ENCODE data around the gene PHACTR3. TPM values are rescaled to one million over a fixed set of nuclear protein-coding genes. Genes with fewer than 3 reads are reported as not detected.

Gene PHACTR3
- total RNA-seq, 1 experiment from 2014 or later: not detected

- peaks cover 0 to 20% (median 0%) of the 10 kb centered on the region in 3 experiments; a peak in 2 of 7 replicates for H3K36me3 Mint-ChIP-seq (ENCODE audit: insufficient read depth in 1 of 3, low read depth in 3 of 3)
- Histone ChIP-seq H3K23me2 (ENCODE audit: insufficient read length, low read depth, low read length, poor library complexity, severe bottlenecking) (no peaks in the 10 kb centered on the region), H4K20me1 (ENCODE audit: control insufficient read depth, insufficient read depth, insufficient read length) (no peaks in the 10 kb centered on the region), H2BK20ac (ENCODE audit: low read depth, low read length, poor library complexity, severe bottlenecking) (no peak overlapping the region), H3K4me2 (ENCODE audit: insufficient read depth, insufficient read length, low read length) (no peak overlapping the region), H4K91ac (ENCODE audit: insufficient read length, low read depth, low read length) (no peak overlapping the region), H3K9me3 (ENCODE audit: control insufficient read depth, low read depth, low read length) (no peaks in the 10 kb centered on the region), H3K4ac (ENCODE audit: low read depth, low read length) (no peak overlapping the region), H2AFZ (ENCODE audit: low read length) (no peak overlapping the region), H3K79me2 (ENCODE audit: insufficient read depth, low read length) (no peaks in the 10 kb centered on the region), H4K5ac (ENCODE audit: insufficient read length, low read depth, low read length) (no peak overlapping the region), H3K9ac (ENCODE audit: extremely low read depth, insufficient read length, low read length) (no peak overlapping the region), H2BK12ac (ENCODE audit: insufficient read length, low read depth, low read length) (no peak overlapping the region), H2BK120ac (ENCODE audit: low read depth, low read length, poor library complexity, severe bottlenecking) (no peak overlapping the region), H2AK5ac (ENCODE audit: insufficient read length, low read length) (no peak overlapping the region), H3K4me1 (ENCODE audit: insufficient read depth, low read length) (no peaks in the 10 kb centered on the region), H3K23ac (ENCODE audit: insufficient read length, low read depth, low read length) (no peak overlapping the region), H2BK5ac (ENCODE audit: insufficient read length, low read length) (no peak overlapping the region), H3K79me1 (ENCODE audit: insufficient read depth, low read depth, low read length, poor library complexity, severe bottlenecking) (no peaks in the 10 kb centered on the region), H3K27ac (ENCODE audit: insufficient read length, low read depth, low read length) (no peak overlapping the region), H3K14ac (ENCODE audit: insufficient read depth, low read length) (no peak overlapping the region; the same call in 1 of the 2 replicates), H3T11ph (ENCODE audit: low read length) (no peak overlapping the region), H4K8ac (replicated peaks; ENCODE audit: insufficient read length, low read depth, low read length) (no peak overlapping the region), H3K56ac (ENCODE audit: insufficient read length, low read depth, low read length) (no peak overlapping the region), H3K27me3 (ENCODE audit: insufficient read depth, low read length) (no peaks in the 10 kb centered on the region; the same call in 1 of the 2 replicates), H2BK15ac (ENCODE audit: low read depth, low read length) (no peak overlapping the region), H3K18ac (ENCODE audit: insufficient read length, low read depth, low read length) (no peak overlapping the region)
- H3K27me3 Mint-ChIP-seq (ENCODE audit: low read depth): peaks cover 58% of the 10 kb centered on the region
- H3K9me3 Mint-ChIP-seq: peaks cover 0 to 98% of the 10 kb centered on the region in 2 experiments; a peak in 2 of 5 replicates
- no peak overlapping the region for H3K4me3 Mint-ChIP-seq
- H3K27ac Mint-ChIP-seq: no peak overlapping the region
- no peak for TF ChIP-seq CTCF (conservative IDR thresholded peaks at IDR 0.05)
- no CpG with 5 or more reads among the region's 5 CpGs for WGBS (ENCODE audit: extremely low coverage, insufficient read length, low lambda C conversion rate)
- no peaks in the 10 kb centered on the region for H3K4me1 Mint-ChIP-seq
- no peak for DNase-seq
These were observed 12.0 kb downstream of the PHACTR3 start for GRCh38 chr20:59616306-59616705.

All from H9 (cell line).